Endothelial cell of hepatic sinusoid (primary cell): ENCODE results near the gene ANKRD1.

Experiments
- in situ Hi-C: cut with HindIII; loops from 2 replicates; pipeline ENCODE4 v1.10.0; 2017; ENCODE audit warnings: low sequenced_read_pairs

The ANKRD1 gene

GRCh38 chr10:90865401-90865800 lies 55.5 kb downstream of the ANKRD1 start:
- in situ Hi-C loops, result no loop called here

- in situ Hi-C loops, result no loop called here
Measured at GRCh38 chr10:90862908-90863514, 57.9 kb downstream of the ANKRD1 start.
